Lung (tissue), 12 donors: Measurements from ENCODE around the gene COL8A1. TPM values are rescaled to one million over a fixed set of nuclear protein-coding genes. Genes with fewer than 3 reads are reported as not detected.

Source experiments
- ATAC-seq: fragments of 200-7000 bp; cut with Tn5 transposase; one replicate; pipeline ENCODE4 v1.9.1; 2020; ENCODE audit warnings: moderate number of reproducible peaks; ENCODE audit not compliant: insufficient read depth, low FRiP score
- DNase-seq, 3 donors: peaks; one replicate each; pipeline ENCODE4 v3.0.0-alpha.2; 2013 to 2017
- H3K27ac ChIP-seq, 2 donors: one replicate each; pipeline ENCODE4 v1.5.1; 2013; ENCODE audit warnings: mild to moderate bottlenecking in 2 of 2, moderate library complexity in 2 of 2, control low read depth in 1 of 2, inconsistent platforms in 1 of 2, low read depth in 1 of 2, low read length in 1 of 2
- H3K27me3 ChIP-seq, 3 donors: one replicate each; pipeline ENCODE4 v1.5.1; 2013; ENCODE audit warnings: low read length in 2 of 3; ENCODE audit not compliant: control insufficient read depth in 3 of 3, insufficient read depth in 3 of 3
- H3K36me3 ChIP-seq, 4 donors: one replicate each; pipeline ENCODE4 v1.5.1; 2013; ENCODE audit warnings: low read length in 4 of 4, mild to moderate bottlenecking in 1 of 4, moderate library complexity in 1 of 4; ENCODE audit not compliant: control insufficient read depth in 4 of 4, insufficient read depth in 4 of 4
- H3K4me1 ChIP-seq, 5 donors: one replicate each; pipeline ENCODE4 v1.5.1; 2013; ENCODE audit warnings: low read length in 5 of 5, mild to moderate bottlenecking in 2 of 5, moderate library complexity in 1 of 5; ENCODE audit not compliant: control insufficient read depth in 5 of 5, insufficient read depth in 5 of 5
- H3K4me3 ChIP-seq: one replicate; pipeline ENCODE4 v1.5.1; 2013; ENCODE audit warnings: mild to moderate bottlenecking, control low read depth, moderate library complexity
- H3K9ac ChIP-seq, 2 donors: one replicate each; pipeline ENCODE4 v1.5.1; 2013; ENCODE audit warnings: low read length in 2 of 2, control low read depth in 1 of 2; ENCODE audit not compliant: insufficient read depth in 1 of 2
- H3K9me3 ChIP-seq, 4 donors: one replicate each; pipeline ENCODE4 v1.5.1; 2013; ENCODE audit warnings: low read length in 3 of 4, mild to moderate bottlenecking in 1 of 4, moderate library complexity in 1 of 4; ENCODE audit not compliant: control insufficient read depth in 4 of 4, insufficient read depth in 3 of 4
- WGBS, 2 donors: extraction: QIAGEN DNeasy Blood & Tissue Kit; methylation state at CpG; one replicate each; pipeline ENCODE4 v1.1.7; 2013; 5-methylcytosine and 5-hydroxymethylcytosine counted together
- polyA plus RNA-seq, 2 donors: library from polyadenylated mRNA; stranded (reverse); fragments of 200-250 nt; gene quantifications; one replicate each; pipeline ENCODE4 v1.2.1, GENCODE V29; 2013
- total RNA-seq, 2 donors: library from RNA; depleted of rRNA in 1 of 2; stranded (reverse); fragments of >200 nt in 1 of 2; gene quantifications; one replicate each; pipeline ENCODE4 v1.2.1, GENCODE V29; 2014 to 2021
- TF ChIP-seq, protein P1 (sequence below): IDR thresholded peaks from 2 replicates; pipeline ENCODE4 v1.5.1; 2012; ENCODE audit warnings: mild to moderate bottlenecking; ENCODE audit errors: control extremely low read depth, extremely low read depth
- donor health status: control.
- donor health status: control.
- donor health status: Bipolar disorder and iron deficiency.
- donor health status: healthy.
- donor health status: DM: yes; HTN: yes; CAD: no.

COL8A1 gene
- total and polyA plus RNA-seq, 4 donors = 19.5 to 84.6 (median 57.1) TPM

- 76 to 83% methylated on average over 4 of the region's 4 CpGs for WGBS, 2 donors
- ATAC-seq (no peak), DNase-seq (no peak)
- peak overlapping the region in 1 of 2 donors; percentile 29 for H3K27ac ChIP-seq
- no peaks in the 10 kb centered on the region for H3K27me3 ChIP-seq
- no peak overlapping the region for H3K4me3 ChIP-seq
- H3K9ac ChIP-seq = no peak overlapping the region
- H3K4me1 ChIP-seq = no peaks in the 10 kb centered on the region
- no peaks in the 10 kb centered on the region for H3K36me3 ChIP-seq
- H3K9me3 ChIP-seq = no peaks in the 10 kb centered on the region
- TF ChIP-seq, protein P1, sequence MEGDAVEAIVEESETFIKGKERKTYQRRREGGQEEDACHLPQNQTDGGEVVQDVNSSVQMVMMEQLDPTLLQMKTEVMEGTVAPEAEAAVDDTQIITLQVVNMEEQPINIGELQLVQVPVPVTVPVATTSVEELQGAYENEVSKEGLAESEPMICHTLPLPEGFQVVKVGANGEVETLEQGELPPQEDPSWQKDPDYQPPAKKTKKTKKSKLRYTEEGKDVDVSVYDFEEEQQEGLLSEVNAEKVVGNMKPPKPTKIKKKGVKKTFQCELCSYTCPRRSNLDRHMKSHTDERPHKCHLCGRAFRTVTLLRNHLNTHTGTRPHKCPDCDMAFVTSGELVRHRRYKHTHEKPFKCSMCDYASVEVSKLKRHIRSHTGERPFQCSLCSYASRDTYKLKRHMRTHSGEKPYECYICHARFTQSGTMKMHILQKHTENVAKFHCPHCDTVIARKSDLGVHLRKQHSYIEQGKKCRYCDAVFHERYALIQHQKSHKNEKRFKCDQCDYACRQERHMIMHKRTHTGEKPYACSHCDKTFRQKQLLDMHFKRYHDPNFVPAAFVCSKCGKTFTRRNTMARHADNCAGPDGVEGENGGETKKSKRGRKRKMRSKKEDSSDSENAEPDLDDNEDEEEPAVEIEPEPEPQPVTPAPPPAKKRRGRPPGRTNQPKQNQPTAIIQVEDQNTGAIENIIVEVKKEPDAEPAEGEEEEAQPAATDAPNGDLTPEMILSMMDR = no peak
These were observed 73.0 kb downstream of the COL8A1 start for GRCh38 chr3:99711351-99711750.

GRCh38 chr3:99712291-99712954 is 74.0 kb downstream of the COL8A1 start:
- no peaks in the 10 kb centered on the region for H3K9me3 ChIP-seq
- TF ChIP-seq, protein P1 = no peak
- no peak overlapping the region for H3K4me3 ChIP-seq
- DNase-seq = no peak
- 73 to 86% methylated on average over 5 of the region's 5 CpGs for WGBS, 2 donors
- no peak overlapping the region for H3K27ac ChIP-seq
- no peaks in the 10 kb centered on the region for H3K36me3 ChIP-seq
- no peak for ATAC-seq
- no peaks in the 10 kb centered on the region for H3K27me3 ChIP-seq
- no peak overlapping the region for H3K9ac ChIP-seq
- H3K4me1 ChIP-seq = no peaks in the 10 kb centered on the region

GRCh38 chr3:99713440-99713839 is 75.0 kb downstream of the COL8A1 start:
- Histone ChIP-seq H3K27ac (no peak overlapping the region), H3K9ac (no peak overlapping the region), H3K9me3 (no peaks in the 10 kb centered on the region), H3K27me3 (no peaks in the 10 kb centered on the region), H3K36me3 (no peaks in the 10 kb centered on the region), H3K4me3 (no peak overlapping the region), H3K4me1 (no peaks in the 10 kb centered on the region)
- ATAC-seq (no peak), DNase-seq (no peak)
- TF ChIP-seq, protein P1 = no peak
- WGBS, 2 donors = 57 to 78% methylated on average over 5 of the region's 5 CpGs

DNA sequence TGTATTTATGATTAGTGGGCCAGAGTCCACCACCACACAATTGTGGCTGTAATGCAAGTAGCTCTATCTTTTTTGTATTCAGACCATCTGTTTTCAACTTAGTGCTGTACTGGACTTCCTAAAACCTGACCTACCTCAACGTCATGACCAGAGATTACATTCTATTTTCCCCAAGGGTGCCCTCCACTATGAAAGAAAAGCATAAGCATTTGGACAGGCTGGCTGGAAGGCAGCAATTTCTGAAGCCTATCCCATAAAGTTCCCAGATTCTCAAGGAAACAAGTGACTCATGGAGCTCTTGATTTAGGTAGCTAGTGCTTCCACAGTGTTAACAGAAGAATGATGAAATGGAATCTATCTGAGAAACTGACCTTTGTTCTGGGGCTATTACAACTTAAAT is 75.8 kb downstream of the COL8A1 start:
- no peaks in the 10 kb centered on the region for H3K27me3 ChIP-seq
- 58 to 80% methylated on average over 1 of the region's 1 CpG for WGBS, 2 donors
- ATAC-seq (peak; percentile 30), DNase-seq (no peak)
- TF ChIP-seq, protein P1 = no peak
- no peaks in the 10 kb centered on the region for H3K9me3 ChIP-seq
- no peak overlapping the region for H3K4me3 ChIP-seq
- no peak overlapping the region for H3K27ac ChIP-seq
- no peak overlapping the region for H3K9ac ChIP-seq
- H3K36me3 ChIP-seq = no peaks in the 10 kb centered on the region
- H3K4me1 ChIP-seq = no peaks in the 10 kb centered on the region
